Activated CD4-positive, alpha-beta T cell treated with anti-CD3 and anti-CD28 coated beads for 36 hours (primary cell): ENCODE data around the gene CCDC51. TPM values are rescaled to one million over a fixed set of nuclear protein-coding genes. Genes with fewer than 3 reads are reported as not detected.
A peak's percentile ranks its signal among the peaks of the same experiment; 100 is the strongest.

Source experiments
- ATAC-seq: fragments of 200-7000 bp; cut with Tn5 transposase; one replicate; pipeline ENCODE4 v1.10.0; 2021; ENCODE audit warnings: mild to moderate bottlenecking, moderate library complexity
- CTCF ChIA-PET: fragments of 350-600 bp; sonication (Branson Sonifier 250); formaldehyde crosslinking; loops from one replicate; lab custom pipeline; 2021; ENCODE audit warnings: antibody characterized with exemption; lab: Charles Lee
- POLR2A ChIA-PET: fragments of 350-600 bp; sonication (Branson Sonifier 250); formaldehyde crosslinking; loops from one replicate; lab custom pipeline; 2021; ENCODE audit warnings: antibody characterized with exemption, inconsistent platforms; lab: Charles Lee
- DNase-seq: peaks from one replicate; pipeline ENCODE4 v3.0.0-alpha.2; 2020
- H3K27ac Mint-ChIP-seq: one replicate; pipeline ENCODE4 v1.8.0; 2021; ENCODE audit warnings: mixed read lengths
- H3K27me3 Mint-ChIP-seq: one replicate; pipeline ENCODE4 v1.8.0; 2021; ENCODE audit warnings: mixed read lengths
- H3K36me3 Mint-ChIP-seq: one replicate; pipeline ENCODE4 v1.8.0; 2021; ENCODE audit warnings: low read depth, mixed read lengths
- H3K4me1 Mint-ChIP-seq: one replicate; pipeline ENCODE4 v1.8.0; 2021; ENCODE audit warnings: mixed read lengths
- H3K4me3 Mint-ChIP-seq: one replicate; pipeline ENCODE4 v1.8.0; 2021; ENCODE audit warnings: mild to moderate bottlenecking, moderate library complexity, mixed read lengths
- H3K9me3 Mint-ChIP-seq: one replicate; pipeline ENCODE4 v1.8.0; 2021; ENCODE audit warnings: low read depth, mixed read lengths
- intact Hi-C, 2 experiments: fragments of 100-400 bp; cut with DNase I in 1 of 2; cut with micrococcal nuclease in 1 of 2; formaldehyde crosslinking; loops; one replicate each; pipeline versions ENCODE4 v1.14.2 to v1.15.1; 2022 to 2024; cut with DNase I, micrococcal nuclease
- total RNA-seq, 2 experiments: library from RNA; stranded (reverse); gene quantifications; one replicate each; pipeline ENCODE4 v1.2.3, GENCODE V29; 2021

Gene CCDC51
- total RNA-seq, 2 experiments from 2014 or later = 17.5 to 25.0 TPM

- DNase-seq (no peak), ATAC-seq (no peak)
- Mint-ChIP-seq H3K9me3 (no peaks in the 10 kb centered on the region), H3K4me3 (no peak overlapping the region), H3K27ac (no peak overlapping the region), H3K27me3 (no peaks in the 10 kb centered on the region), H3K36me3 (peaks cover 18% of the 10 kb centered on the region), H3K4me1 (peaks cover 25% of the 10 kb centered on the region)
- intact Hi-C loops = no loop called here
- CTCF ChIA-PET = interaction anchor here (0.7 to 6.2 kb wide), 38 partner anchors 8 to 620 kb away, joined by 3 to 165 read pairs (median 9); partner anchors contain the start of genes ATRIP, NME6, PFKFB4 and SLC26A6
- POLR2A ChIA-PET = interaction anchor here (1.3 to 1.7 kb wide), 2 partner anchors 12 to 167 kb away, joined by 4 to 7 read pairs; partner anchors contain the start of gene ATRIP
Measured at GRCh38 chr3:48435223-48435595, 4.7 kb downstream of the CCDC51 start.

GRCh38 chr3:48434591-48435222 lies 5.2 kb downstream of the CCDC51 start:
- Mint-ChIP-seq H3K36me3 (peaks cover 13% of the 10 kb centered on the region), H3K4me3 (no peak overlapping the region), H3K27me3 (no peaks in the 10 kb centered on the region), H3K4me1 (peaks cover 22% of the 10 kb centered on the region), H3K9me3 (no peaks in the 10 kb centered on the region), H3K27ac (no peak overlapping the region)
- CTCF ChIA-PET = interaction anchor here (0.6 to 6.2 kb wide), 15 partner anchors 9 to 504 kb away, joined by 3 to 165 read pairs (median 4); partner anchors contain the start of gene ATRIP
- POLR2A ChIA-PET = no interaction called here
- ATAC-seq (no peak), DNase-seq (peak; percentile 33)
- intact Hi-C loops = no loop called here

- intact Hi-C loops = no loop called here
- DNase-seq (no peak), ATAC-seq (no peak)
- ChIA-PET POLR2A (no interaction called here), CTCF (interaction anchor here (0.6 to 6.2 kb wide), 9 partner anchors 10 to 193 kb away, joined by 3 to 165 read pairs (median 3); partner anchors contain the start of gene ATRIP)
- Mint-ChIP-seq H3K27me3 (no peaks in the 10 kb centered on the region), H3K36me3 (peaks cover 13% of the 10 kb centered on the region), H3K9me3 (no peaks in the 10 kb centered on the region), H3K4me1 (peaks cover 16% of the 10 kb centered on the region), H3K27ac (no peak overlapping the region), H3K4me3 (no peak overlapping the region)
Measured at GRCh38 chr3:48433472-48434118, 6.3 kb downstream of the CCDC51 start.

GRCh38 chr3:48432411-48433371 lies 7.2 kb downstream of the CCDC51 start:
- CTCF ChIA-PET = interaction anchor here (0.6 to 6.2 kb wide), 9 partner anchors 10 to 742 kb away, joined by 3 to 77 read pairs (median 4); partner anchors contain the start of genes ATRIP and IMPDH2
- Mint-ChIP-seq H3K27me3 (peaks cover 5% of the 10 kb centered on the region), H3K4me3 (no peak overlapping the region), H3K36me3 (peaks cover 13% of the 10 kb centered on the region), H3K9me3 (no peaks in the 10 kb centered on the region), H3K27ac (no peak overlapping the region), H3K4me1 (peaks cover 12% of the 10 kb centered on the region)
- no peak for ATAC-seq
- peak; percentile 21 for DNase-seq
- intact Hi-C loops = no loop called here
- POLR2A ChIA-PET = no interaction called here

- Mint-ChIP-seq H3K4me3 (no peak overlapping the region), H3K27me3 (peaks cover 5% of the 10 kb centered on the region), H3K9me3 (no peaks in the 10 kb centered on the region), H3K36me3 (peaks cover 13% of the 10 kb centered on the region), H3K27ac (no peak overlapping the region), H3K4me1 (peaks cover 12% of the 10 kb centered on the region)
- ATAC-seq = no peak
- no peak for DNase-seq
- intact Hi-C loops = no loop called here
- ChIA-PET POLR2A (no interaction called here), CTCF (interaction anchor here (0.5 to 6.2 kb wide), 2 partner anchors 158 to 455 kb away, joined by 3 to 77 read pairs; no protein-coding TSS in a partner anchor)
Measured at GRCh38 chr3:48431224-48432029, 8.5 kb downstream of the CCDC51 start.

GRCh38 chr3:48430708-48431101 lies 9.2 kb downstream of the CCDC51 start:
- Mint-ChIP-seq H3K36me3 (peaks cover 13% of the 10 kb centered on the region), H3K9me3 (no peaks in the 10 kb centered on the region), H3K4me3 (peak overlapping the region; percentile 69), H3K27me3 (peaks cover 5% of the 10 kb centered on the region), H3K27ac (no peak overlapping the region), H3K4me1 (peaks cover 12% of the 10 kb centered on the region)
- no peak for DNase-seq
- intact Hi-C loops = no loop called here
- CTCF ChIA-PET = no interaction called here
- no peak for ATAC-seq
- POLR2A ChIA-PET = no interaction called here

- CTCF ChIA-PET = no interaction called here
- Mint-ChIP-seq H3K27ac (no peak within 1 kb of the TSS), H3K9me3 (no peaks in the 10 kb centered on the region), H3K4me1 (peaks cover 12% of the 10 kb centered on the region), H3K27me3 (peaks cover 5% of the 10 kb centered on the region), H3K4me3 (peak within 1 kb of the TSS; percentile 69), H3K36me3 (peaks cover 13% of the 10 kb centered on the region)
- intact Hi-C loops = loop anchor here in 1 of 2 experiments (1.0 kb wide), 1 partner anchor 10 kb away; the partner anchor contains the start of genes CCDC51 and TMA7
- DNase-seq (peak; percentile 36), ATAC-seq (peak; percentile 11)
- POLR2A ChIA-PET = no interaction called here
Measured at GRCh38 chr3:48429960-48430707, 9.8 kb downstream of the CCDC51 start, which contains the start of gene PLXNB1. Gene PLXNB1 (minus strand): TSS chr3:48430086. CDS start chr3:48424611, 5,475 bp downstream.

- H3K36me3 Mint-ChIP-seq = peaks cover 13% of the 10 kb centered on the region
- peak; percentile 75 for ATAC-seq
- ChIA-PET CTCF (interaction anchor here (1.0 kb wide), 1 partner anchor 29 kb away, joined by 3 read pairs; no protein-coding TSS in a partner anchor), POLR2A (no interaction called here)
- H3K27ac Mint-ChIP-seq = no peak overlapping the region
- peak overlapping the region; percentile 69 for H3K4me3 Mint-ChIP-seq
- H3K4me1 Mint-ChIP-seq = peaks cover 7% of the 10 kb centered on the region
- intact Hi-C loops = loop anchor here in 1 of 2 experiments (1.0 kb wide), 1 partner anchor 11 kb away; the partner anchor contains the start of genes CCDC51 and TMA7
- peaks cover 5% of the 10 kb centered on the region for H3K27me3 Mint-ChIP-seq
- DNase-seq = peak; percentile 72
- H3K9me3 Mint-ChIP-seq = no peaks in the 10 kb centered on the region
Measured at GRCh38 chr3:48429317-48429959, 10.5 kb downstream of the CCDC51 start.

GRCh38 chr3:48428572-48429316 lies 11.2 kb downstream of the CCDC51 start:
- Mint-ChIP-seq H3K9me3 (no peaks in the 10 kb centered on the region), H3K4me1 (peaks cover 4% of the 10 kb centered on the region), H3K36me3 (peaks cover 11% of the 10 kb centered on the region), H3K27ac (no peak overlapping the region), H3K27me3 (peaks cover 5% of the 10 kb centered on the region), H3K4me3 (peak overlapping the region; percentile 24)
- DNase-seq (no peak), ATAC-seq (peak; percentile 60)
- CTCF ChIA-PET = interaction anchor here (1.0 kb wide), 1 partner anchor 28 kb away, joined by 3 read pairs; no protein-coding TSS in a partner anchor
- POLR2A ChIA-PET = no interaction called here
- intact Hi-C loops = loop anchor here in 1 of 2 experiments (1.0 kb wide), 1 partner anchor 12 kb away; the partner anchor contains the start of genes CCDC51 and TMA7
